ENCODE measurements around the gene LRRK2.
"Not testable (repeated sequence)": the region's sequence is repeated elsewhere in the genome, so short reads cannot be mapped to it uniquely, and the experiment has no call there.

Gene LRRK2

DNA sequence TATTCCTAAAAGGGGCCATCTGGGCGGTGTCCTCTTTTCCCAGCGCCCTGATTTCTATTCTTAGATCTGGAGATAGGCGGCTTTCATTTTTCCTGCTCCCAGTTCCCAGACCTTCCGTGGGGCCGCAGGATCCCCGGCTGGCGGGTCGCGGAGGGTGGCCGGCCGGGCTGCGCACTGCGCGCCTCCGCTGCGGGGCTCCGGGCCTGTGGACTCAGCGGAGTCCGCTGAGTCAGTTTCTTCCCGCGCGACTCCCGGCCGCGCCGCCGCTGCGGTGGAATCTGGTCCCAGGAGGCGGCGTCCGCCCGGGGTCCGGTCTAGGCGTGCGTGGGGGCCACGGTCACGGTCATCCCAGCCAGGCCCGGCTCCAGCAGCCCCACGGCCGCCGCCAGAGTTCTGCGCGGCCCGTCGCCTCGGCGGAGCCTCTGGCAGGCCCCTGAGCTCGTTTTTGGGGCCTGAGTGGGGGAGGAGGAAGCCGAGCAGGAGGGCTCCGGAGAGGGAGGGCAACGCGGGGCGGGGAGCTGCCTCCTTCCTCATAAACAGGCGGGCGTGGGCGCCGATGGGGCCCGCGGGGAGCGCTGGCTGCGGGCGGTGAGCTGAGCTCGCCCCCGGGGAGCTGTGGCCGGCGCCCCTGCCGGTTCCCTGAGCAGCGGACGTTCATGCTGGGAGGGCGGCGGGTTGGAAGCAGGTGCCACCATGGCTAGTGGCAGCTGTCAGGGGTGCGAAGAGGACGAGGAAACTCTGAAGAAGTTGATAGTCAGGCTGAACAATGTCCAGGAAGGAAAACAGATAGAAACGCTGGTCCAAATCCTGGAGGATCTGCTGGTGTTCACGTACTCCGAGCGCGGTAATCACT is at the start of gene LRRK2:
Gene LRRK2, plus strand, starts transcription at position 559 of the 853 bp plus-strand sequence. Its CDS starts 135 bp downstream, at position 694.
- peak; percentile 88 for DNase-seq

DNA sequence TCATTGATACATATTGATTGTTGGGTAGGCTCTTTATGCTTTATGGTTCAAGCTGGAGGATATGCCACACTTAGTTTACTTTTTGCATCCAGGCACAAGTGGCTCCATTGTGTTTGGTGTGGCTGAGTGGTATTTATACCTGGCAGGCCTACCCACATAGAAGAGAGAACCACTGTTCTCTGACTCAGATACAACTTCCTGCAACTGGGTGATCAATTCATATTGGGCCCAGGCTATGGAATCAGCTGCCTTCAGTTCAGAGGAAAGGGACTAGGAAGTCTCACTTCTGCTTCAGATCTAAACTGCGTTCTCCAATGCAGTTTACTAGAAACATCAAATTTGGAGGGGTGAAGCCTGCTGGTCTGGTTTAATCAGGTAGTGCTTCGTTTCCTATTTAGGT is 49.8 kb upstream of the LRRK2 start:
- no peak for DNase-seq

DNA sequence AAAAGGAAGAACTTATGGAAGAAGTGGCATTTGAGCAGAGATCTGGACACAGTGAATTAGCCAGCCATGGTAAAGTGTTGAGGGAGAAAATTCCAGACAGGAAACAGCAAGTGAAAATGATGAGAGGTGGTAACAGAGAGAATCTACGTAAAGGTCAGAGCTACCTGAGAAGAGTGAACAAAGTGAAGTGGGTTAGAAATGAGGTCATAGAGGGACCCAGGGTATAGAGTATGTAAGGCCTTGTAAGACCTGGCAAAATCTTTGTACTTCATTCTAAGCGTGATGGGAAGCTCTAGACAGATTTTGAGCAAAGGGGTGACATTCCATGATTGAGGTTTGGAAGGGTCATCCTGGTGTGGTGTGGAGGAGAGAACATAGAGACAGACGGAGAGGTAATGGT is 49.3 kb upstream of the LRRK2 start:
- no peak for DNase-seq

DNA sequence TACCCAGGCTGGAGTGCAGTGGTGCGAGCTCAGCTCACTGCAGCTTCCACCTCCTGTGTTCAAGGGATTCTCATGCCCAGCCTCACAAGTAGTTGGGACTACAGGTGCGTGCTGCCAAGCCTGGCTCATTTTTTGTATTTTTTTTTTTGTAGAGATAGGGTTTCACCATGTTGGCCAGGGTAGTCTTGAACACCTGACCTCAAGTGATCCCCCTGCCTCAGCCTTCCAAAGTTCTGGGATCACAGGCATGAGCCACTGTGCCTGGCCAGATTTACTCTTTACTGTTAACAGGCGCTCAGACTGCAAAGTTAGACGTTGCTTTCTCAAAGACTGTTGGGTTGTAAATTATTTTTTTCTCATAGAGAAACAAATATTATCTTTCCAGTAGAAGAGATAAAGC is 46.1 kb upstream of the LRRK2 start:
- DNase-seq: no peak

DNA sequence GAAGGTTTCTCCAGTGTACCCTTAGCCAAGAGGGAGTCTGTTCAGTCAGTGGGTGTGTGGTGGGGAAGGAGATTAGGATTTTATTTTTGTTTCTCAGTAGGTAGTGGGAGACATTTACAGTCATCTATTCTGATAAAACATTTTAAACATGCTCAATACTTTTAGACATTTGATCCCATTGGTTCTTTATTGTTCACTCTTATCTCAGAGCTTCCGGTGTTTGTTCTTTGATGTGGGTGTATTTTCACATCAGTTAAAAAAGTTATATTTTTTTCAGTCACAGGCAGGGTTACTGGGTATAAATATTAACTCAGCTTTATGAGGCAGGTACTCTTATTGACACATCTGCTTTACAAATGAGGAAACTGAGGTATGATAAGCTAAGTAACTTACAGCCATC is 43.3 kb upstream of the LRRK2 start:
- DNase-seq: no peak

DNA sequence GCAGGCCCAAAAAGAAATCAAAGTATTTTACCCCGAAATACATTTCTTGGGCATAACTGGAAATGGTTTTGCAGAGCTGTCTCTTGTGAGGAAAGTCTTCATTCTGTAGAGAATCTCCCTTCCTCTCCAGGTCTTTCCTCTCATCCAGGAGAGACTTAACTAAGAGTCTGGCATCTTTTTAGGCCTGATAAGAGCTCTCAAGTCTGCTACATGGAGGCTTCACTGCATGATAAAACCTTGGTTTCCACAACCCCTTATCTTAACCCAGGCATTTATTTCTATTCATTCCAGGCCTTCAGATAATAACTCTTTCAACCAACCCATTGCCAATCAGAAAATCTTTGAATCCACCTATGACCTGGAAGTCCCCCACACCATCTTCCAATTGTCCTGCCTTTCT is 41.1 kb upstream of the LRRK2 start:
- no peak for DNase-seq

- DNase-seq: no peak
These were observed 40.1 kb upstream of the LRRK2 start for GRCh38 chr12:40184493-40185302.

- no peak for DNase-seq
These were observed 39.5 kb upstream of the LRRK2 start for GRCh38 chr12:40185303-40185693.

GRCh38 chr12:40188558-40189320 is 36.1 kb upstream of the LRRK2 start:
- DNase-seq: no peak

DNA sequence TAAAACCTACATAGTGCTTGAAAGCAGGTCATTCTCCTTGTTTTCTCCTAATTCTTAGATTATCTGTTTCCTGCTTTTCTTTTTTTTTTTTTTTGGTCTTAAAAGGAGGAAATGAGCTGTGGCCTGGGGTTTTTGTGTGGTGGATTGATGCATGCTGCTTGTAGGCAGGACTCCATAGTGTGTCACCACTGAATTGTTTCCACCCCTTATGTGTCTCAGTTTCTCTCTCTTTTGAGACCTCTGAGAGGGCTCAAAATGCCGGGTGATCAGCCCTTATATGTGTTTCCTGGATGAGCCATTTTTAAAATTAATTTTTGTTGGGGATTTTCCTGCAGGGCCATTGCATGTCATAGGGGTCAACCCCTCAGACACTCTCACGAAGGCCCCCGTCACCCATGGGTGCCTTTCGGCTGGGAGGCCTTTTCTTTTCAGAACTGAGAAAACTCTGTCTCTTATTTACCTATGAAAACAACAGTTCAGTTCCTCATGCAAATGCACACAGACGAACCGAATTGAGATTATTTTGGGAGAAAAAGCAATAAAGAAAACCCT is 32.0 kb upstream of the LRRK2 start:
- DNase-seq: peak; percentile 60

DNA sequence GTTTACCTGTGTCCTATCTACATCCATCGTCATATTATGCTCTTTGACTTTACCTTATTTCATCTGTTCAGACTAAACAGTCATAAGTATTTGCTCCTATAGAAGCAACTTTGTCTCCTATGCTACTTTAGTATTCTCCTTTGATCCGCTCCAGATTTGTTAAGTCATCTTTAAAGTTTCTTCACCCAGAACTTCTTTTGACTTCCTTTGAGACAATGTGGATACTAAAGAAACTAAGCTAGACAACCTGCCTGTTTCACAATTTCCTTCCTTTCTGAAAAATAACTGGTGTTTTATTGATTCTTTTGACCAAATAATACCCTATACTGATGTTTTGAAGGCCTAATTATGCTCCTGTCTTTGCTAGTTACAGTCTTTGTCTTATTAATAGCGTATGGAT is 30.0 kb upstream of the LRRK2 start:
- peak; percentile 23 for DNase-seq

- no peak for DNase-seq
These were observed 27.2 kb upstream of the LRRK2 start for GRCh38 chr12:40197590-40197989.

DNA sequence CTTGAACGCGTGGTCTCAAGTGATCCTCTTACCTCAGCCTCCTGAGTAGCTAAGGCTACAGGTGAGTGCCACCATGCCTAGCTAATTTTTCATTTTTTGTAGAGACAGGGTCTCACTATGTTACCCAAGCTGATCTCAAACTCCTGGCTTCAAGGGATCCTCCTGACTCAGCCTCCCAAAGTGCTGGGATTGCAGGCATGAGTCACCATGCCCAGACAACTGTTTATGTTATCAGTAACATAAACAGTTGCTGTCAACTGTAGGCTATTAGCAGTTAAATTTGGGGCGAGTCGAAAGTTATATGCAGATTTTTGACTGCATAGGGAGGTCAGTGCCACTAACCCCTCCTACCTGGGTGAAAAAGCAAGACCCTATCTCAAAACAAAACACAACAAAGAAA is 26.2 kb upstream of the LRRK2 start:
- DNase-seq: no peak

GRCh38 chr12:40202095-40203059 is 22.4 kb upstream of the LRRK2 start:
- peak; percentile 58 for DNase-seq

- no peak for DNase-seq
These were observed 21.8 kb upstream of the LRRK2 start for GRCh38 chr12:40203060-40203430.

DNA sequence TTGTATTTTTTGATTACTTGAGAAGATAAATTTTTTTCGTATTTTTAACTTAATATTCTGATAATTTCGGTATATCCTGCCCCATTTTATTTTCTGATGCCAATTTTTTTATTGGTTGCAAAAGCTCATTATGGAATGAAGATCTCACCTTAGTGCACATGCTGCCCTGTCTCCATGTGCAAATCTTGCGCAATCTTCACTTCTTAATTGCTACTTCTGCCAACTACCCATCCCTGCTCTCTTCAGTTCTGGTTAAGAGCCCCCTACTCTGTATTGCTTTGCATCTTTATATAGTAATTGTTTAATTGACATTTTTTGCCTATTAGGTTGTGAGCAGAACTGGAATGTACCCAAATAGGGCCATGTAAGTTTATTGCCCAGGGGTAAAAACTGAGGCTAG is 20.5 kb upstream of the LRRK2 start:
- no peak for DNase-seq

GRCh38 chr12:40207551-40207950 is 17.2 kb upstream of the LRRK2 start:
- no peak for DNase-seq

DNA sequence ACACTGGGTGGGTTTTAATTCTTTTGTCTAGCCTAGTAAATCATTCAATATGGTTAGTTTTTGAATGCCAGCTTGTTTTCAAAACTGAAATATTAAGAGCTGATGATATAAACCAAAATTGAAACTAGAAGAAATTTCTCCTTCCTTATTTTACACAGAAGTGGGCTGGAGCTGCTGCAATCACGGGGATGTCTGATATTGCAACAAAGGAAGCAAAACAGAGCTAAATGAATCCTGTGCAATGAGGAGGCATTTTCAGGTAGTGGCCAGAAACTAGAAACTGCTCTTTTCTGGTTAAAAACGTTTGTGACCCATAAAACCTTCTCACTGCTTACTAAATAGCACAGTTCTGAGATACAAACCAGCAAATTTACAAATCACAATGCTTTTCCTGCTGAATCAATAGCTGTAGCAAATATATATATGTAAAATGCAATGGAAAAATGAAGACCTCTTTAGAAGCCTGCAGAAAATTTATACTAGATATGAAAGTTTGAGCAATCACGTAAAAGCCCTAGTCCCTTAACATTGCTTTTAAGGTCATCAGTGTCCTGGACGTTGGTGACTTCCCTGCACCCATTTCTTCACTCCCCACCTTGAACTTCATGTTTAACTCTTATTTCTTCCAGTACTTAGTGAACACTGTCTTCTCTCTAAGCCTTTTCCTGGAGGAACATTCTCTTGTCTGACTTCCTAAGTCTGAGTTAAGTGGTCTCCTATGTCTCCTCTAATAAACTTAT is 15.9 kb upstream of the LRRK2 start:
- DNase-seq: peak; percentile 97

- DNase-seq: no peak
These were observed 14.9 kb upstream of the LRRK2 start for GRCh38 chr12:40209886-40210285.

- DNase-seq: not testable (repeated sequence)
These were observed 13.6 kb upstream of the LRRK2 start for GRCh38 chr12:40211186-40211585.

GRCh38 chr12:40212566-40212965 is 12.2 kb upstream of the LRRK2 start:
- DNase-seq: no peak

Measured in inflammatory macrophage treated with lipopolysaccharide for 4 hours (primary cell).